SU-DHL-6 (cell line): ENCODE results near the gene COL6A2.

Source experiments
- CTCF ChIP-seq: fragments of 200-600 bp; sonication (generic); IDR thresholded peaks from one replicate; pipeline ENCODE4 v1.5.1; 2017; ENCODE audit warnings: antibody characterized with exemption, mild to moderate bottlenecking, low read length, moderate library complexity; ENCODE audit not compliant: insufficient read depth, poor library complexity, severe bottlenecking
- EZH2phosphoT487 ChIP-seq: fragments of 200-600 bp; sonication (generic), shearing (Covaris generic); conservative IDR thresholded peaks from 2 replicates; pipeline ENCODE4 v1.6.1; 2018; ENCODE audit warnings: mild to moderate bottlenecking, antibody characterized with exemption, low read length, moderate library complexity, mixed read lengths

GRCh38 chr21:46109313-46110221 lies 11.7 kb downstream of the COL6A2 start:
- TF ChIP-seq CTCF (no peak), EZH2phosphoT487 (no peak)
